ENCODE measurements around the gene DOCK11. TPM values are rescaled to one million over a fixed set of nuclear protein-coding genes. Genes with fewer than 3 reads are reported as not detected.
"Not testable (repeated sequence)": the region's sequence is repeated elsewhere in the genome, so short reads cannot be mapped to it uniquely, and the experiment has no call there.

DOCK11 gene
- total RNA-seq, 1 donor from 2014 or later, result 76.2 TPM

- Histone ChIP-seq H3K36me3 (peaks cover 15% of the 10 kb centered on the region), H3K27me3 (ENCODE audit: low read depth) (no peaks in the 10 kb centered on the region), H3K9me3 (no peaks in the 10 kb centered on the region), H3K27ac (no peak overlapping the region), H3K4me1 (no peaks in the 10 kb centered on the region), H3K4me3 (no peak overlapping the region)
- no peak for TF ChIP-seq CTCF (IDR thresholded peaks at IDR 0.05)
- DNase-seq (peak; percentile 57), ATAC-seq (peak in 1 of 2 donors; percentile 58)
- intact Hi-C loops (cut with DNase I), result no loop called here
Observed at GRCh38 chrX:118577041-118577440, 81.4 kb downstream of the DOCK11 start.

DNA sequence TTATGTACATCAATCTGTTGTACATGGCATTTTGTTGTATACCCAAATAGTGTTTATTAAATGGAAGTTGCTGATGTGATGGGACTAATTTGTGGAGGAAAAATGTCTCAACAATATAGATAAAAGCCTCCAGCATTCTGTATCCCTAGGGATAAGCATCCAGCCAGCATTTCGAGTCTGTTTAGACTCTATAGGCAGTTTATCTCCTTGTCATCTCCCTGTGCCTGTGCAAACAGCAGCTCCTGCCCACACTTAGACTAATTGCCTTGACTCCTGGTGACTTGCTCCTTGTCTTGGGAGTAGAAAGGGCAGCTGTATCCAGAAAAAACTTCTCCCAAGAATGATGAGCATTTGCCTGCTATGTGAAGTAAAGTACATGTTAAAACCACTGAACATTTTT lies 83.8 kb downstream of the DOCK11 start:
- intact Hi-C loops (cut with DNase I), result no loop called here
- no peaks in the 10 kb centered on the region for H3K9me3 ChIP-seq
- peaks cover 11% of the 10 kb centered on the region for H3K36me3 ChIP-seq
- TF ChIP-seq CTCF (IDR thresholded peaks at IDR 0.05), result no peak
- ATAC-seq, result no peak
- no peak overlapping the region for H3K4me3 ChIP-seq
- no peak overlapping the region for H3K27ac ChIP-seq
- H3K4me1 ChIP-seq, result no peaks in the 10 kb centered on the region
- H3K27me3 ChIP-seq (ENCODE audit: low read depth), result no peaks in the 10 kb centered on the region
- DNase-seq, result no peak

GRCh38 chrX:118582926-118583325 lies 87.3 kb downstream of the DOCK11 start:
- H3K4me1 ChIP-seq; H3K9me3 ChIP-seq; intact Hi-C loops (cut with DNase I); H3K27ac ChIP-seq; DNase-seq; ATAC-seq; H3K4me3 ChIP-seq; H3K27me3 ChIP-seq (ENCODE audit: low read depth): not testable (repeated sequence)
- peaks cover 12% of the 10 kb centered on the region for H3K36me3 ChIP-seq

DNA sequence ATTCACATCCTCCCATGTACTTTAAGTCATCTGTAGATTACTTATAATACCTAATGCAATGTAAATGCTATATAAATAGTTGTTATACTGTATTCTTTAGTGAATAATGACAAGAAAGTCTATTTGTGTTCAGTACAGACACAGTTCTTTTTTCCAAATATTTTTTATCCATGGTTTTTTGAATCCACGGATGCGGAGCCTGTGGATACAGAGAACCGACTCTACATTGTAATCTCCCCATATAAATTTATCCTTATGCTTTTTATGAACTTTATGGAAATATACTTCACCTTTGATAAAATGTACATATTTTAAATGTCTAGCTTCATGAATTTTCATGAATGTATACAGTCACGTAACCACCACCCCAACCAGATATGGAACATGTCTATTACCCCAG lies 88.2 kb downstream of the DOCK11 start:
- intact Hi-C loops (cut with DNase I), result no loop called here
- Histone ChIP-seq H3K9me3 (no peaks in the 10 kb centered on the region), H3K27ac (no peak overlapping the region), H3K36me3 (peaks cover 21% of the 10 kb centered on the region), H3K4me1 (no peaks in the 10 kb centered on the region), H3K4me3 (no peak overlapping the region), H3K27me3 (ENCODE audit: low read depth) (no peaks in the 10 kb centered on the region)
- TF ChIP-seq CTCF (IDR thresholded peaks at IDR 0.05), result no peak
- ATAC-seq (no peak), DNase-seq (no peak)

DNA sequence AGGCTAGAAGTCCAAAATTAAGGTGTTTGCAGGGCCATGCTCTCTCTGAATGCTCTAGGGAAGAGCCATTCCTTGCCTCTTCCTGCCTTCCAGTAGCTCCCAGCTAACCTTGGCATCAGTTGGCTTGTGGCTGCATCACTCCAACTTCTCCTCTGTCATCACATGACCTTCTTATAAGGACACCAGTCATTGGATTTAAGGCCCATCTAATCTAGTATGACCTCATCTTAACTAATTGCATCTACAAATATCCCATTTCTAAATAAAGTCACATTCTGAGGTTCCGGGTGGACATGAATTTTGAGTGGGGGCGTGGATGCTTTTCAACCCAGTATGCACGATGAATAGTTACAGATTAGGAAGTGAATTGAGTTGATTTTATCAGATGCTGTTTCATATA lies 89.7 kb downstream of the DOCK11 start:
- intact Hi-C loops (cut with DNase I), result no loop called here
- no peak for DNase-seq
- Histone ChIP-seq H3K27ac (no peak overlapping the region), H3K36me3 (peaks cover 33% of the 10 kb centered on the region), H3K4me3 (no peak overlapping the region), H3K27me3 (ENCODE audit: low read depth) (no peaks in the 10 kb centered on the region), H3K4me1 (no peaks in the 10 kb centered on the region), H3K9me3 (no peaks in the 10 kb centered on the region)
- no peak for TF ChIP-seq CTCF (IDR thresholded peaks at IDR 0.05)
- no peak for ATAC-seq

DNA sequence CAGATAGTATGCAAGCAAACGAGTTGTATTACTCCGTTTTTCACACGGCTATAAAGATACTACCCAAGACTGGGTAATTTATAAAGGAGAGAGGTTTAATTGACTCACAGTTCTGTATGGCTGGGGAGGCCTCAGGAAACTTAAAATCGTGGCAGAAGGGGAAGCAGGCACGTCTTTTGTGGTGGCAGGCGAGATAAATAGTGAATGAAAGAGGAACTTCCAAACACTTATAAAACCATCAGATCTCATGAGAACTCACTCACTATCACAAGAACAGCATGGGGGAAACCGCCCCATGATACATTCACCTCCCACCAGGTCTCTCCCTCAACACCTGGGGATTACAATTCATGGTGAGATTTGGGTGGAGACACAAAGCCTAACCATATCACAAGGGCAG lies 90.6 kb downstream of the DOCK11 start:
- H3K4me3 ChIP-seq; DNase-seq; H3K4me1 ChIP-seq; intact Hi-C loops (cut with DNase I); H3K27me3 ChIP-seq (ENCODE audit: low read depth); ATAC-seq; H3K27ac ChIP-seq; H3K9me3 ChIP-seq: not testable (repeated sequence)
- peaks cover 34% of the 10 kb centered on the region for H3K36me3 ChIP-seq

- TF ChIP-seq CTCF (IDR thresholded peaks at IDR 0.05), result no peak
- no peak for DNase-seq
- Histone ChIP-seq H3K4me3 (no peak overlapping the region), H3K27ac (no peak overlapping the region), H3K27me3 (ENCODE audit: low read depth) (no peaks in the 10 kb centered on the region), H3K9me3 (no peaks in the 10 kb centered on the region), H3K4me1 (no peaks in the 10 kb centered on the region), H3K36me3 (peaks cover 28% of the 10 kb centered on the region)
- intact Hi-C loops (cut with DNase I), result no loop called here
- ATAC-seq, result no peak
Observed at GRCh38 chrX:118588715-118589114, 93.1 kb downstream of the DOCK11 start.
